GM18951 (cell line): ENCODE data around the gene S1PR4.
A peak's percentile ranks its signal among the peaks of the same experiment; 100 is the strongest.

Experiments
- POLR2A ChIP-seq: IDR thresholded peaks from 4 replicates; pipeline ENCODE4 v1.6.1; 2011; ENCODE audit warnings: mild to moderate bottlenecking; ENCODE audit not compliant: insufficient read length, insufficient read depth; ENCODE audit errors: extremely low read depth
- in situ Hi-C: fragments of 300-500 bp; cut with MboI; formaldehyde crosslinking; loops from one replicate; pipeline ENCODE4 v1.12.0; 2022; ENCODE audit warnings: low sequenced_read_pairs, mixed read lengths, inconsistent platforms; ENCODE audit not compliant: unreplicated experiment

S1PR4 gene

GRCh38 chr19:3178377-3178972 lies at the start of gene S1PR4:
Gene S1PR4, plus strand, starts transcription at chr19:3178769. Its CDS starts 24 bp downstream, at chr19:3178793.
- in situ Hi-C loops = no loop called here
- peak; percentile 87 for TF ChIP-seq POLR2A

GRCh38 chr19:3129112-3129511 lies 49.5 kb upstream of the S1PR4 start:
- in situ Hi-C loops = no loop called here
- no peak for TF ChIP-seq POLR2A

GRCh38 chr19:3131168-3131567 lies 47.4 kb upstream of the S1PR4 start:
- in situ Hi-C loops = no loop called here
- no peak for TF ChIP-seq POLR2A

GRCh38 chr19:3132971-3133792 lies 45.4 kb upstream of the S1PR4 start:
- in situ Hi-C loops = no loop called here
- TF ChIP-seq POLR2A = no peak

GRCh38 chr19:3133793-3134116 lies 44.8 kb upstream of the S1PR4 start:
- in situ Hi-C loops = no loop called here
- TF ChIP-seq POLR2A = no peak

GRCh38 chr19:3135961-3136683 lies 42.4 kb upstream of the S1PR4 start, which contains the start of gene GNA15:
Gene GNA15, plus strand, starts transcription at chr19:3136033. Its CDS starts 418 bp downstream, at chr19:3136451.
- TF ChIP-seq POLR2A = peak; percentile 36
- in situ Hi-C loops = no loop called here

- no peak for TF ChIP-seq POLR2A
- in situ Hi-C loops = no loop called here
Observed at GRCh38 chr19:3136684-3137055, 41.9 kb upstream of the S1PR4 start.

GRCh38 chr19:3137119-3137518 lies 41.5 kb upstream of the S1PR4 start:
- TF ChIP-seq POLR2A = no peak
- in situ Hi-C loops = no loop called here

GRCh38 chr19:3138268-3138667 lies 40.3 kb upstream of the S1PR4 start:
- no peak for TF ChIP-seq POLR2A
- in situ Hi-C loops = no loop called here

GRCh38 chr19:3140667-3141038 lies 37.9 kb upstream of the S1PR4 start:
- in situ Hi-C loops = no loop called here
- TF ChIP-seq POLR2A = no peak

GRCh38 chr19:3142292-3142670 lies 36.3 kb upstream of the S1PR4 start:
- in situ Hi-C loops = no loop called here
- no peak for TF ChIP-seq POLR2A

- no peak for TF ChIP-seq POLR2A
- in situ Hi-C loops = no loop called here
Observed at GRCh38 chr19:3142781-3143337, 35.7 kb upstream of the S1PR4 start.

- in situ Hi-C loops = no loop called here
- no peak for TF ChIP-seq POLR2A
Observed at GRCh38 chr19:3145909-3146676, 32.5 kb upstream of the S1PR4 start.
